Measurements from ENCODE around the gene TADA2A. TPM values are rescaled to one million over a fixed set of nuclear protein-coding genes. Genes with fewer than 3 reads are reported as not detected.
"Not testable (repeated sequence)": the region's sequence is repeated elsewhere in the genome, so short reads cannot be mapped to it uniquely, and the experiment has no call there.

Gene TADA2A
- total RNA-seq, 2 experiments from 2014 or later: 27.3 to 29.5 TPM

DNA sequence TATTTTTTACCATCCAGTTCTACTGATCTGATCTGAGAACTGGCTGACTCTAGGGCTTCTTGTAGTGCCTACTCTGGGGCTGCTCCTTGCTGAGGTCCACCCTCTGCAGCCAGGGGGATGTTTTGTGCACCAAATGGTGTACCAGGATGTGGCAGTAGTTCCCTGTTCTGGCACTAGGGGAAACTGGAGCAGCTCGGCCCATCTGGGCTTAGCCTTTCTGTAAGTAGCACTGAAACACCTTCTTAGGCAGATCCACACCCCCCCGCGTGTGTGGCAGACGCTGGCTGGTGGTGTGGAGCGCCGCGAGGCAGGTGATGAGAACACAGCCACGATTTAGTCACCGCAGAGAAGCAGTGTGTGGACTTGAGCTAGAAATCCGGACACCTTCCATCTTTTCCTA lies 100.0 kb downstream of the TADA2A start:
- Mint-ChIP-seq H3K27ac (no peak overlapping the region), H3K9me3 (no peaks in the 10 kb centered on the region)
- CTCF ChIA-PET: interaction anchor here (1.3 kb wide), 1 partner anchor 10 kb away, joined by 3 read pairs; no protein-coding TSS in a partner anchor

GRCh38 chr17:37507111-37507510 lies 100.4 kb downstream of the TADA2A start:
- CTCF ChIA-PET: interaction anchor here (1.3 kb wide), 1 partner anchor 9 kb away, joined by 3 read pairs; no protein-coding TSS in a partner anchor
- H3K9me3 Mint-ChIP-seq: no peaks in the 10 kb centered on the region
- no peak overlapping the region for H3K4me3 Mint-ChIP-seq
- no peaks in the 10 kb centered on the region for H3K27me3 Mint-ChIP-seq (ENCODE audit: low read depth)
- intact Hi-C loops (cut with micrococcal nuclease): no loop called here
- peaks cover 9% of the 10 kb centered on the region for H3K4me1 Mint-ChIP-seq (ENCODE audit: low read depth)
- H3K27ac Mint-ChIP-seq: no peak overlapping the region
- DNase-seq: no peak
- H3K36me3 Mint-ChIP-seq (ENCODE audit: low read depth): peaks cover 5% of the 10 kb centered on the region

More for the DNA sequence above, 100.0 kb downstream of the TADA2A start:
- intact Hi-C loops (cut with micrococcal nuclease): no loop called here
- H3K4me1 Mint-ChIP-seq (ENCODE audit: low read depth): peaks cover 9% of the 10 kb centered on the region
- no peak overlapping the region for H3K4me3 Mint-ChIP-seq
- H3K36me3 Mint-ChIP-seq (ENCODE audit: low read depth): peaks cover 3% of the 10 kb centered on the region
- DNase-seq: peak; percentile 28
- H3K27me3 Mint-ChIP-seq (ENCODE audit: low read depth): no peaks in the 10 kb centered on the region

DNA sequence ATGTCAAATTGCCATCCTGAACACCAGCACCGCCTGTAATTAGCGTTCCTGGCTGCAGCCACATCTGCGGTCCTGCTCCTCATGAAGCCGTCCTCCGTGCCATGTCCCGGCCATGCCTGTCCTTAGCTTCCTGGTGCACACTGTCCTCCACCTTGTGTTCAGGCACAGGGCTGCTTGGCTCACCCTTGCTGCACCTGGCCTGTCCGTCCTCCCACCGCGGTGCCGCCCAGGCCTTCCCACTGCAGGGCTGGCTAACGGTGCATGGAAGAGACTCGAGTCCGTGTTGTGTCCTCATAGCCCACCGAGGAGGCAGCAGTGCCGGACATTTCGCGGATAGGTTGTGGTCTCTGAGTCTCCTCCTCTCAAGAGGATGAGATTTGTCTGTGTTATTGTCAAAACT lies 103.4 kb downstream of the TADA2A start:
- H3K27ac Mint-ChIP-seq: no peak overlapping the region
- CTCF ChIA-PET: no interaction called here
- intact Hi-C loops (cut with micrococcal nuclease): no loop called here

GRCh38 chr17:37511642-37512041 lies 105.0 kb downstream of the TADA2A start:
- H3K9me3 Mint-ChIP-seq; H3K27ac Mint-ChIP-seq; H3K27me3 Mint-ChIP-seq (ENCODE audit: low read depth); H3K4me1 Mint-ChIP-seq (ENCODE audit: low read depth); H3K36me3 Mint-ChIP-seq (ENCODE audit: low read depth); CTCF ChIA-PET; H3K4me3 Mint-ChIP-seq; DNase-seq; intact Hi-C loops (cut with micrococcal nuclease): not testable (repeated sequence)

More for the DNA sequence above, 103.4 kb downstream of the TADA2A start:
- no peak overlapping the region for H3K4me3 Mint-ChIP-seq
- no peaks in the 10 kb centered on the region for H3K9me3 Mint-ChIP-seq
- DNase-seq: no peak
- peaks cover 9% of the 10 kb centered on the region for H3K4me1 Mint-ChIP-seq (ENCODE audit: low read depth)
- no peaks in the 10 kb centered on the region for H3K27me3 Mint-ChIP-seq (ENCODE audit: low read depth)
- H3K36me3 Mint-ChIP-seq (ENCODE audit: low read depth): peaks cover 5% of the 10 kb centered on the region

GRCh38 chr17:37512442-37513068 lies 105.9 kb downstream of the TADA2A start:
- no peaks in the 10 kb centered on the region for H3K27me3 Mint-ChIP-seq (ENCODE audit: low read depth)

DNA sequence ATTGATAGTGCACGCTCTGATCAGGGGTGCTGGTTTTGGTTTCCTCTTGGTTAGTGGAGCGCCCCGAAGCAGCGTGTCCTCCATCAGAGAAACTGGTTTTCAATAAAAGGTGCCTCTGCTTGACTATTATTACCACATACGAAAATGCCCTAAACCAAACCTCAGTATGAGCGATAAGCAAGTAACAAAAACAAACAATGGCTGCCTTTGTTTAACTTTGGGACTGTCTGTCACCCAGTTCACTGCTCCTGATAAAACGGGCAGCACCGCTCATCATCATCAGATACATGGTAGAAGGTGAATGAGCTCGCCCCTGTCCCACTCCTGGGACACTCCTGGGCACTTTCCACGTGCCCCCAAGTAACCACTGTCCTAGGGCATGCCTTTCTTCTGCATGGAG lies 107.0 kb downstream of the TADA2A start:
- DNase-seq: no peak
- Mint-ChIP-seq H3K27me3 (ENCODE audit: low read depth) (no peaks in the 10 kb centered on the region), H3K27ac (no peak overlapping the region), H3K4me1 (ENCODE audit: low read depth) (peaks cover 7% of the 10 kb centered on the region), H3K9me3 (no peaks in the 10 kb centered on the region), H3K36me3 (ENCODE audit: low read depth) (peaks cover 9% of the 10 kb centered on the region), H3K4me3 (no peak overlapping the region)
- intact Hi-C loops (cut with micrococcal nuclease): no loop called here
- CTCF ChIA-PET: no interaction called here

More at GRCh38 chr17:37512442-37513068, 105.9 kb downstream of the TADA2A start:
- H3K27ac Mint-ChIP-seq: no peak overlapping the region
- no peak overlapping the region for H3K4me3 Mint-ChIP-seq
- DNase-seq: no peak
- H3K9me3 Mint-ChIP-seq: no peaks in the 10 kb centered on the region
- intact Hi-C loops (cut with micrococcal nuclease): no loop called here
- H3K4me1 Mint-ChIP-seq (ENCODE audit: low read depth): peaks cover 7% of the 10 kb centered on the region
- CTCF ChIA-PET: no interaction called here
- H3K36me3 Mint-ChIP-seq (ENCODE audit: low read depth): peaks cover 5% of the 10 kb centered on the region

DNA sequence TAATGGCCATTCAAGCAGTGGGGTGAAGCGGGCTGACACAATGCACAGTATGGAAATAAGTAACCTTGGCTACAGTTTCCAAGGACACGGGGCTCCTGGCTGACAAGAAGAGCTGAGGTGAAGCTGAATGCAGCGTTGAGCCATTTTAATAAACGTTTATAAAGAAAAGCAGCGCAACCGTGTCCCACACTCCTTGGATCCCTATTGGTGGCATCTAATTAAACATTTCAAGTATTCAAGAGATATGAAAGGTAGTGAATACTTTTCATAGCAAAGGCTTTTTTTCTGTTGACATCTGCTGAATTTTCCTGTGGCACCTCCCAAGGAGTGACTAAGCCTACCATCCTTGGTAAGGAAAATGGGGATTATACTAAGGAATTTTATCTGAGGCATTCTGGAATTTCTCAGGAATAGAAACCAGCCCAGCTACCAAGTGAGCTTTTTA lies 109.5 kb downstream of the TADA2A start:
- H3K27me3 Mint-ChIP-seq (ENCODE audit: low read depth): no peaks in the 10 kb centered on the region
- H3K27ac Mint-ChIP-seq: no peak overlapping the region
- H3K4me1 Mint-ChIP-seq (ENCODE audit: low read depth): no peaks in the 10 kb centered on the region
- CTCF ChIA-PET: interaction anchor here (0.6 to 1.5 kb wide), 2 partner anchors 10 to 46 kb away, joined by 3 to 4 read pairs; no protein-coding TSS in a partner anchor
- intact Hi-C loops (cut with micrococcal nuclease): no loop called here
- no peaks in the 10 kb centered on the region for H3K9me3 Mint-ChIP-seq
- no peak overlapping the region for H3K4me3 Mint-ChIP-seq
- H3K36me3 Mint-ChIP-seq (ENCODE audit: low read depth): peaks cover 10% of the 10 kb centered on the region
- DNase-seq: no peak

- H3K4me1 Mint-ChIP-seq (ENCODE audit: low read depth): no peaks in the 10 kb centered on the region
- no peaks in the 10 kb centered on the region for H3K27me3 Mint-ChIP-seq (ENCODE audit: low read depth)
- H3K9me3 Mint-ChIP-seq: no peaks in the 10 kb centered on the region
- H3K27ac Mint-ChIP-seq: no peak overlapping the region
- no peak overlapping the region for H3K4me3 Mint-ChIP-seq
- DNase-seq: no peak
- CTCF ChIA-PET: interaction anchor here (1.3 kb wide), 1 partner anchor 10 kb away, joined by 4 read pairs; no protein-coding TSS in a partner anchor
- intact Hi-C loops (cut with micrococcal nuclease): no loop called here
- H3K36me3 Mint-ChIP-seq (ENCODE audit: low read depth): peaks cover 5% of the 10 kb centered on the region
Measured at GRCh38 chr17:37517881-37518280, 111.2 kb downstream of the TADA2A start.

- no peaks in the 10 kb centered on the region for H3K27me3 Mint-ChIP-seq (ENCODE audit: low read depth)
- H3K4me3 Mint-ChIP-seq: no peak overlapping the region
- H3K9me3 Mint-ChIP-seq: no peaks in the 10 kb centered on the region
- intact Hi-C loops (cut with micrococcal nuclease): no loop called here
- H3K27ac Mint-ChIP-seq: no peak overlapping the region
- CTCF ChIA-PET: interaction anchor here (0.8 to 0.9 kb wide), 2 partner anchors 9 to 41 kb away, joined by 3 read pairs; no protein-coding TSS in a partner anchor
- peaks cover 5% of the 10 kb centered on the region for H3K4me1 Mint-ChIP-seq (ENCODE audit: low read depth)
- H3K36me3 Mint-ChIP-seq (ENCODE audit: low read depth): peaks cover 9% of the 10 kb centered on the region
- DNase-seq: no peak
Measured at GRCh38 chr17:37518826-37519225, 112.1 kb downstream of the TADA2A start.

GRCh38 chr17:37519251-37519985 lies 112.7 kb downstream of the TADA2A start:
- CTCF ChIA-PET: interaction anchor here (0.6 to 1.2 kb wide), 4 partner anchors 8 to 803 kb away, joined by 3 read pairs; no protein-coding TSS in a partner anchor
- Mint-ChIP-seq H3K4me1 (ENCODE audit: low read depth) (peaks cover 5% of the 10 kb centered on the region), H3K9me3 (no peaks in the 10 kb centered on the region), H3K27me3 (ENCODE audit: low read depth) (no peaks in the 10 kb centered on the region), H3K4me3 (no peak overlapping the region), H3K36me3 (ENCODE audit: low read depth) (peaks cover 10% of the 10 kb centered on the region), H3K27ac (no peak overlapping the region)
- DNase-seq: no peak
- intact Hi-C loops (cut with micrococcal nuclease): no loop called here

DNA sequence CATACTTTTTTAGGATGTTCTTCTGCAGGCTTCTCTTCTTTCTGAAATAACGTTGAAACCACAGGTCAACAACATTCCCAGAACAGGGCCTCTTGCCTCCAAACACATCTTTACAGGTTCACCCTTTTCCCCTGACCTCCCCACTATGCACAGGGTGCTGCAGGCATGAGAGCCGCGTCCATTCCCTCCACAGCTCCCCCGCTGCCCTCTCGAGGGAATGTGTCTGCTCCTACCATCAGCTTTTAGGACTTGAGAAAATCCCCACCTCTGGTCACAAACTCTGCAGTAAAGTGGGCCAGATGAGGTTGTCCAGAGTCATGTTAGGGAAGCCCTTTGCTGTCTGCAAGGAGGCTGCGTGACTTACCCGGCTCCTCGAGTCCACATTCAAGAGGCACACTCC lies 113.5 kb downstream of the TADA2A start:
- Mint-ChIP-seq H3K4me1 (ENCODE audit: low read depth) (peaks cover 5% of the 10 kb centered on the region), H3K27ac (no peak overlapping the region), H3K4me3 (no peak overlapping the region), H3K36me3 (ENCODE audit: low read depth) (peaks cover 10% of the 10 kb centered on the region), H3K9me3 (no peaks in the 10 kb centered on the region), H3K27me3 (ENCODE audit: low read depth) (no peaks in the 10 kb centered on the region)
- no peak for DNase-seq
- intact Hi-C loops (cut with micrococcal nuclease): no loop called here
- CTCF ChIA-PET: interaction anchor here (0.6 to 1.2 kb wide), 2 partner anchors 250 to 802 kb away, joined by 3 read pairs; no protein-coding TSS in a partner anchor

GRCh38 chr17:37521821-37522220 lies 115.1 kb downstream of the TADA2A start:
- Mint-ChIP-seq H3K27ac (no peak overlapping the region), H3K36me3 (ENCODE audit: low read depth) (peaks cover 10% of the 10 kb centered on the region), H3K4me1 (ENCODE audit: low read depth) (peaks cover 5% of the 10 kb centered on the region), H3K4me3 (no peak overlapping the region), H3K27me3 (ENCODE audit: low read depth) (no peaks in the 10 kb centered on the region), H3K9me3 (no peaks in the 10 kb centered on the region)
- intact Hi-C loops (cut with micrococcal nuclease): no loop called here
- CTCF ChIA-PET: interaction anchor here (1.3 kb wide), 1 partner anchor 269 kb away, joined by 3 read pairs; no protein-coding TSS in a partner anchor
- DNase-seq: no peak

Measured in activated naive CD4-positive, alpha-beta T cell treated with anti-CD3 and anti-CD28 coated beads for 36 hours (primary cell).